Nephron progenitor cell (in vitro differentiated cells): ENCODE results near the gene PIP5K1B.

Experiments
- DNase-seq: peaks from one replicate; pipeline ENCODE4 v3.0.0; 2021
- H3K27ac Mint-ChIP-seq: 2 replicates; pipeline ENCODE4 v1.8.0; 2021; ENCODE audit warnings: mild to moderate bottlenecking, moderate library complexity, mixed read lengths
- H3K27me3 Mint-ChIP-seq: 2 replicates; pipeline ENCODE4 v1.8.0; 2021; ENCODE audit warnings: mild to moderate bottlenecking, low read depth, mixed read lengths; ENCODE audit not compliant: poor library complexity
- H3K36me3 Mint-ChIP-seq: 2 replicates; pipeline ENCODE4 v1.8.0; 2021; ENCODE audit warnings: low read depth, mixed read lengths
- H3K4me1 Mint-ChIP-seq: 2 replicates; pipeline ENCODE4 v1.8.0; 2021; ENCODE audit warnings: mixed read lengths
- H3K4me3 Mint-ChIP-seq: 2 replicates; pipeline ENCODE4 v1.8.0; 2021; ENCODE audit warnings: mild to moderate bottlenecking, moderate library complexity, mixed read lengths
- H3K9me3 Mint-ChIP-seq: 2 replicates; pipeline ENCODE4 v1.8.0; 2021; ENCODE audit warnings: mild to moderate bottlenecking, moderate library complexity, mixed read lengths
- CTCF ChIP-seq: fragments of 200-600 bp; sonication (generic); IDR thresholded peaks from 2 replicates; pipeline ENCODE4 v1.5.0; 2021; ENCODE audit warnings: antibody characterized with exemption

The PIP5K1B gene

GRCh38 chr9:68721666-68722330 lies 16.8 kb downstream of the PIP5K1B start:
- Mint-ChIP-seq H3K27ac (no peak overlapping the region), H3K36me3 (peaks cover 6% of the 10 kb centered on the region), H3K27me3 (no peaks in the 10 kb centered on the region), H3K9me3 (peaks cover 21% of the 10 kb centered on the region), H3K4me1 (no peaks in the 10 kb centered on the region), H3K4me3 (no peak overlapping the region)
- DNase-seq, result no peak
- TF ChIP-seq CTCF, result no peak

- peaks cover 14% of the 10 kb centered on the region for H3K36me3 Mint-ChIP-seq
- no peak overlapping the region for H3K27ac Mint-ChIP-seq
- DNase-seq, result no peak
- H3K4me1 Mint-ChIP-seq, result no peaks in the 10 kb centered on the region
- H3K27me3 Mint-ChIP-seq, result peaks cover 3% of the 10 kb centered on the region
- peaks cover 21% of the 10 kb centered on the region for H3K9me3 Mint-ChIP-seq
- no peak for TF ChIP-seq CTCF
- H3K4me3 Mint-ChIP-seq, result no peak overlapping the region
Measured at GRCh38 chr9:68725070-68725469, 20.0 kb downstream of the PIP5K1B start.

- TF ChIP-seq CTCF, result no peak
- Mint-ChIP-seq H3K4me1 (no peaks in the 10 kb centered on the region), H3K4me3 (no peak overlapping the region), H3K36me3 (peaks cover 14% of the 10 kb centered on the region), H3K27ac (no peak overlapping the region), H3K27me3 (peaks cover 3% of the 10 kb centered on the region), H3K9me3 (peaks cover 21% of the 10 kb centered on the region)
- no peak for DNase-seq
Measured at GRCh38 chr9:68726489-68726888, 21.4 kb downstream of the PIP5K1B start.

- DNase-seq, result no peak
- H3K4me3 Mint-ChIP-seq, result no peak overlapping the region
- TF ChIP-seq CTCF, result no peak
- H3K9me3 Mint-ChIP-seq, result peaks cover 21% of the 10 kb centered on the region
- peaks cover 3% of the 10 kb centered on the region for H3K27me3 Mint-ChIP-seq
- peaks cover 14% of the 10 kb centered on the region for H3K36me3 Mint-ChIP-seq
- no peak overlapping the region for H3K27ac Mint-ChIP-seq
- no peaks in the 10 kb centered on the region for H3K4me1 Mint-ChIP-seq
Measured at GRCh38 chr9:68727636-68728035, 22.6 kb downstream of the PIP5K1B start.

GRCh38 chr9:68728731-68729130 lies 23.7 kb downstream of the PIP5K1B start:
- H3K27me3 Mint-ChIP-seq, result peaks cover 3% of the 10 kb centered on the region
- peaks cover 14% of the 10 kb centered on the region for H3K36me3 Mint-ChIP-seq
- H3K4me3 Mint-ChIP-seq, result no peak overlapping the region
- TF ChIP-seq CTCF, result no peak
- H3K9me3 Mint-ChIP-seq, result peaks cover 11% of the 10 kb centered on the region
- no peaks in the 10 kb centered on the region for H3K4me1 Mint-ChIP-seq
- DNase-seq, result no peak
- H3K27ac Mint-ChIP-seq, result no peak overlapping the region

- Mint-ChIP-seq H3K4me3 (no peak overlapping the region), H3K27ac (no peak overlapping the region), H3K36me3 (peaks cover 9% of the 10 kb centered on the region), H3K9me3 (no peaks in the 10 kb centered on the region), H3K27me3 (peaks cover 3% of the 10 kb centered on the region), H3K4me1 (no peaks in the 10 kb centered on the region)
- DNase-seq, result no peak
- TF ChIP-seq CTCF, result no peak
Measured at GRCh38 chr9:68730570-68731235, 25.7 kb downstream of the PIP5K1B start.
